Endothelial cell (in vitro differentiated cells): ENCODE data around the gene GUF1. TPM values are rescaled to one million over a fixed set of nuclear protein-coding genes. Genes with fewer than 3 reads are reported as not detected.

Source experiments
- DNase-seq: peaks from one replicate; pipeline ENCODE4 v3.0.0; 2021; ENCODE audit warnings: low spot score
- H3K27ac Mint-ChIP-seq: one replicate; pipeline ENCODE4 v1.8.0; 2021; ENCODE audit warnings: mixed read lengths, inconsistent platforms; ENCODE audit not compliant: unreplicated experiment
- H3K27me3 Mint-ChIP-seq: one replicate; pipeline ENCODE4 v1.8.0; 2021; ENCODE audit warnings: mild to moderate bottlenecking, moderate library complexity, mixed read lengths, inconsistent platforms; ENCODE audit not compliant: unreplicated experiment
- H3K36me3 Mint-ChIP-seq: one replicate; pipeline ENCODE4 v1.8.0; 2021; ENCODE audit warnings: mild to moderate bottlenecking, low read depth, mixed read lengths, inconsistent platforms; ENCODE audit not compliant: unreplicated experiment
- H3K4me1 Mint-ChIP-seq: one replicate; pipeline ENCODE4 v1.8.0; 2021; ENCODE audit warnings: mild to moderate bottlenecking, mixed read lengths, inconsistent platforms; ENCODE audit not compliant: unreplicated experiment
- H3K4me3 Mint-ChIP-seq: one replicate; pipeline ENCODE4 v1.8.0; 2021; ENCODE audit warnings: mild to moderate bottlenecking, mixed read lengths, inconsistent platforms; ENCODE audit not compliant: unreplicated experiment
- H3K9me3 Mint-ChIP-seq: one replicate; pipeline ENCODE4 v1.8.0; 2021; ENCODE audit warnings: mixed read lengths, inconsistent platforms; ENCODE audit not compliant: unreplicated experiment
- total RNA-seq: library from RNA; stranded (reverse); fragmentation: NEBNext Ultra II Directional; extraction: Animal tissue kit (Norgen Biotek cat#: 25700); gene quantifications from one replicate; pipeline ENCODE4 v1.2.1, GENCODE V29; 2021; ENCODE audit not compliant: unreplicated experiment
- TF ChIP-seq, protein P1 (sequence below): fragments of 200-600 bp; sonication (generic); IDR thresholded peaks from one replicate; pipeline ENCODE4 v1.5.0; 2021; ENCODE audit warnings: antibody characterized with exemption; ENCODE audit not compliant: unreplicated experiment

GUF1 gene
- total RNA-seq, 1 donor from 2014 or later, result 14.7 TPM

GRCh38 chr4:44661940-44662622, 16.1 kb upstream of the GUF1 start:
- Mint-ChIP-seq H3K27me3 (no peaks in the 10 kb centered on the region), H3K36me3 (no peaks in the 10 kb centered on the region), H3K27ac (no peak overlapping the region), H3K4me1 (no peaks in the 10 kb centered on the region), H3K9me3 (no peaks in the 10 kb centered on the region), H3K4me3 (no peak overlapping the region)
- no peak for DNase-seq
- TF ChIP-seq, protein P1, sequence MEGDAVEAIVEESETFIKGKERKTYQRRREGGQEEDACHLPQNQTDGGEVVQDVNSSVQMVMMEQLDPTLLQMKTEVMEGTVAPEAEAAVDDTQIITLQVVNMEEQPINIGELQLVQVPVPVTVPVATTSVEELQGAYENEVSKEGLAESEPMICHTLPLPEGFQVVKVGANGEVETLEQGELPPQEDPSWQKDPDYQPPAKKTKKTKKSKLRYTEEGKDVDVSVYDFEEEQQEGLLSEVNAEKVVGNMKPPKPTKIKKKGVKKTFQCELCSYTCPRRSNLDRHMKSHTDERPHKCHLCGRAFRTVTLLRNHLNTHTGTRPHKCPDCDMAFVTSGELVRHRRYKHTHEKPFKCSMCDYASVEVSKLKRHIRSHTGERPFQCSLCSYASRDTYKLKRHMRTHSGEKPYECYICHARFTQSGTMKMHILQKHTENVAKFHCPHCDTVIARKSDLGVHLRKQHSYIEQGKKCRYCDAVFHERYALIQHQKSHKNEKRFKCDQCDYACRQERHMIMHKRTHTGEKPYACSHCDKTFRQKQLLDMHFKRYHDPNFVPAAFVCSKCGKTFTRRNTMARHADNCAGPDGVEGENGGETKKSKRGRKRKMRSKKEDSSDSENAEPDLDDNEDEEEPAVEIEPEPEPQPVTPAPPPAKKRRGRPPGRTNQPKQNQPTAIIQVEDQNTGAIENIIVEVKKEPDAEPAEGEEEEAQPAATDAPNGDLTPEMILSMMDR, result no peak

DNA sequence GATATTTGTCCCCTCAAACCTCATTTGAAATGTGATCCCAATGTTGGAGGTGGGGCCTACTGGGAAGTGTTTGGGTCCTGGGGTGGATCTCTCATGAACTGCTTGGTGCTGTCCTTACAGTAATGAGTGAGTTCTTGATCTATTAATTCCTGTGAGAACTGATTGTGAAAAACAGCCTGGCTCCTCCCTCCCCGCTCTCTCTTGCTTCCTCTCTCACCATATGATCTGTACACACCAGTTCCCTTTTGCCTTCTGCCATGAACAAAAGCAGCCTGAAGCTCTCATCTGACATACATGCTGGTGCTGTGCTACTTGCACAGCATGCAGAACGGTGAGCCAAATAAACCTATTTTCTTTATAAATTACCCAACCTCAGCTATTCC, 15.6 kb upstream of the GUF1 start:
- TF ChIP-seq, protein P1, result no peak
- Mint-ChIP-seq H3K4me3 (no peak overlapping the region), H3K4me1 (no peaks in the 10 kb centered on the region), H3K36me3 (no peaks in the 10 kb centered on the region), H3K27me3 (no peaks in the 10 kb centered on the region), H3K9me3 (no peaks in the 10 kb centered on the region), H3K27ac (no peak overlapping the region)
- no peak for DNase-seq

DNA sequence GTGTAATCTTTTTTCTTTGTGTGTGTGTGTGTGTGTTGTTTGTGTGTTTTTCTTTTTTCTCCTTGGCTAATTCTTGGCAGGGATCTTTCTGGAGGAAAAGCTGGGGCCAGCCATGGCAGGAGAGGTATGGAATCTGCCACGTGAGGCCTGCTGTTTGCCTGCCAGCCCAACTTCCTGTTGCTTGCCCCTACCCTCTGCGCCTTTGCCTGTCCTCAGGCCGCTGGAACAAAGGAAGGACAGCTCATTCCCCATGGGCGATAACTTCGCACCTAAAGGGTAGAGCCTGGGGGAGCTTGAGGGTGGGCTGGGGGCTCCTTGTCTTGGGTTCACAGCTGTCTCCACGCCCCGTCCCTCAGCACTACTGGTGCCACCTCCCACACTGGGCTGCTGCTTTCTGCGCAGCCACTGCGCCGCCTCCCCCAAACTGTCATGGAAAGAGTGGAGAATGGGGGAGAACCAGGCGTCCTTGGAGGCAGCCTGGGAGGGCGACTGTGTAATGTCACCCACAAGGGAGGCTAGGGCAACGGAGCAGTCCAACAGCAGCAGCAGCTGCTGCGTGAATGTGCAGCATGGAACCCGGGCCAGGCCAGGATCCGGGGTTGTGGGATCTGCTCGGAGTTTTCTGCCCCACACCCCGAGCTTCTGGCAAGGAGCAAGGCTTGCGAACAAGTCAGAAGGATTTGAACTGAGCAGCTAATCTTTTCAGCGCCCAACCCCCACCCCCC, 14.5 kb upstream of the GUF1 start:
- Mint-ChIP-seq H3K36me3 (no peaks in the 10 kb centered on the region), H3K27me3 (no peaks in the 10 kb centered on the region), H3K4me1 (no peaks in the 10 kb centered on the region), H3K27ac (no peak overlapping the region), H3K4me3 (no peak overlapping the region), H3K9me3 (no peaks in the 10 kb centered on the region)
- no peak for DNase-seq
- TF ChIP-seq, protein P1, result no peak

GRCh38 chr4:44668526-44668925, 9.7 kb upstream of the GUF1 start:
- H3K27ac Mint-ChIP-seq, result no peak overlapping the region

More at GRCh38 chr4:44668526-44668925, 9.7 kb upstream of the GUF1 start:
- no peaks in the 10 kb centered on the region for H3K27me3 Mint-ChIP-seq
- H3K4me1 Mint-ChIP-seq, result no peaks in the 10 kb centered on the region
- TF ChIP-seq, protein P1, result no peak
- no peaks in the 10 kb centered on the region for H3K36me3 Mint-ChIP-seq
- no peak overlapping the region for H3K4me3 Mint-ChIP-seq
- no peak for DNase-seq
- no peaks in the 10 kb centered on the region for H3K9me3 Mint-ChIP-seq
